Neural cell (in vitro differentiated cells): ENCODE measurements around the gene TAF1A.

Source experiments
- EP300 ChIP-seq: fragments of 450-650 bp; conservative IDR thresholded peaks from 2 replicates; pipeline ENCODE4 v1.6.1; 2014; ENCODE audit warnings: antibody characterized with exemption, mild to moderate bottlenecking, moderate library complexity; ENCODE audit not compliant: poor library complexity, severe bottlenecking
- EZH2 ChIP-seq: fragments of 200-600, 300-800 bp; shearing (Covaris generic), sonication (generic); IDR thresholded peaks from 2 replicates; pipeline ENCODE4 v1.6.1; 2014; ENCODE audit warnings: antibody characterized with exemption, low read length, borderline replicate concordance, mild to moderate bottlenecking; ENCODE audit not compliant: insufficient read depth, poor library complexity, severe bottlenecking
- MXI1 ChIP-seq: fragments of 450-650 bp; conservative IDR thresholded peaks from 2 replicates; pipeline ENCODE4 v1.6.1; 2014; ENCODE audit warnings: antibody characterized with exemption, mild to moderate bottlenecking; ENCODE audit not compliant: poor library complexity, severe bottlenecking
- POLR2AphosphoS5 ChIP-seq: IDR thresholded peaks from 2 replicates; pipeline ENCODE4 v1.6.1; 2012
- RAD21 ChIP-seq: fragments of 450-650 bp; conservative IDR thresholded peaks from 2 replicates; pipeline ENCODE4 v1.6.1; 2014; ENCODE audit warnings: antibody characterized with exemption, mild to moderate bottlenecking, moderate library complexity
- SMC3 ChIP-seq: fragments of 450-650 bp; conservative IDR thresholded peaks from 2 replicates; pipeline ENCODE4 v1.6.1; 2014; ENCODE audit warnings: antibody characterized with exemption, mild to moderate bottlenecking, moderate library complexity; ENCODE audit not compliant: poor library complexity
- TAF1 ChIP-seq: IDR thresholded peaks from 2 replicates; pipeline ENCODE4 v1.6.1; 2012; ENCODE audit warnings: low read depth
- TF ChIP-seq, protein P1 (sequence below): fragments of 450-650 bp; IDR thresholded peaks from 2 replicates; pipeline ENCODE4 v1.5.1; 2014; ENCODE audit warnings: antibody characterized with exemption, mild to moderate bottlenecking, moderate library complexity; ENCODE audit not compliant: poor library complexity, severe bottlenecking
- TF ChIP-seq, protein P2 (sequence below): IDR thresholded peaks from 2 replicates; pipeline ENCODE4 v1.6.1; 2012; ENCODE audit warnings: borderline replicate concordance

GRCh38 chr1:222547944-222548671, 41.6 kb downstream of the TAF1A start, which contains the start of gene HHIPL2:
- TF ChIP-seq, protein P1, sequence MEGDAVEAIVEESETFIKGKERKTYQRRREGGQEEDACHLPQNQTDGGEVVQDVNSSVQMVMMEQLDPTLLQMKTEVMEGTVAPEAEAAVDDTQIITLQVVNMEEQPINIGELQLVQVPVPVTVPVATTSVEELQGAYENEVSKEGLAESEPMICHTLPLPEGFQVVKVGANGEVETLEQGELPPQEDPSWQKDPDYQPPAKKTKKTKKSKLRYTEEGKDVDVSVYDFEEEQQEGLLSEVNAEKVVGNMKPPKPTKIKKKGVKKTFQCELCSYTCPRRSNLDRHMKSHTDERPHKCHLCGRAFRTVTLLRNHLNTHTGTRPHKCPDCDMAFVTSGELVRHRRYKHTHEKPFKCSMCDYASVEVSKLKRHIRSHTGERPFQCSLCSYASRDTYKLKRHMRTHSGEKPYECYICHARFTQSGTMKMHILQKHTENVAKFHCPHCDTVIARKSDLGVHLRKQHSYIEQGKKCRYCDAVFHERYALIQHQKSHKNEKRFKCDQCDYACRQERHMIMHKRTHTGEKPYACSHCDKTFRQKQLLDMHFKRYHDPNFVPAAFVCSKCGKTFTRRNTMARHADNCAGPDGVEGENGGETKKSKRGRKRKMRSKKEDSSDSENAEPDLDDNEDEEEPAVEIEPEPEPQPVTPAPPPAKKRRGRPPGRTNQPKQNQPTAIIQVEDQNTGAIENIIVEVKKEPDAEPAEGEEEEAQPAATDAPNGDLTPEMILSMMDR, result no peak
- TF ChIP-seq EP300, result no peak
- TF ChIP-seq TAF1, result no peak
- no peak for TF ChIP-seq EZH2
- no peak for TF ChIP-seq RAD21
- TF ChIP-seq POLR2AphosphoS5, result no peak
- TF ChIP-seq MXI1, result no peak
- TF ChIP-seq, protein P2, sequence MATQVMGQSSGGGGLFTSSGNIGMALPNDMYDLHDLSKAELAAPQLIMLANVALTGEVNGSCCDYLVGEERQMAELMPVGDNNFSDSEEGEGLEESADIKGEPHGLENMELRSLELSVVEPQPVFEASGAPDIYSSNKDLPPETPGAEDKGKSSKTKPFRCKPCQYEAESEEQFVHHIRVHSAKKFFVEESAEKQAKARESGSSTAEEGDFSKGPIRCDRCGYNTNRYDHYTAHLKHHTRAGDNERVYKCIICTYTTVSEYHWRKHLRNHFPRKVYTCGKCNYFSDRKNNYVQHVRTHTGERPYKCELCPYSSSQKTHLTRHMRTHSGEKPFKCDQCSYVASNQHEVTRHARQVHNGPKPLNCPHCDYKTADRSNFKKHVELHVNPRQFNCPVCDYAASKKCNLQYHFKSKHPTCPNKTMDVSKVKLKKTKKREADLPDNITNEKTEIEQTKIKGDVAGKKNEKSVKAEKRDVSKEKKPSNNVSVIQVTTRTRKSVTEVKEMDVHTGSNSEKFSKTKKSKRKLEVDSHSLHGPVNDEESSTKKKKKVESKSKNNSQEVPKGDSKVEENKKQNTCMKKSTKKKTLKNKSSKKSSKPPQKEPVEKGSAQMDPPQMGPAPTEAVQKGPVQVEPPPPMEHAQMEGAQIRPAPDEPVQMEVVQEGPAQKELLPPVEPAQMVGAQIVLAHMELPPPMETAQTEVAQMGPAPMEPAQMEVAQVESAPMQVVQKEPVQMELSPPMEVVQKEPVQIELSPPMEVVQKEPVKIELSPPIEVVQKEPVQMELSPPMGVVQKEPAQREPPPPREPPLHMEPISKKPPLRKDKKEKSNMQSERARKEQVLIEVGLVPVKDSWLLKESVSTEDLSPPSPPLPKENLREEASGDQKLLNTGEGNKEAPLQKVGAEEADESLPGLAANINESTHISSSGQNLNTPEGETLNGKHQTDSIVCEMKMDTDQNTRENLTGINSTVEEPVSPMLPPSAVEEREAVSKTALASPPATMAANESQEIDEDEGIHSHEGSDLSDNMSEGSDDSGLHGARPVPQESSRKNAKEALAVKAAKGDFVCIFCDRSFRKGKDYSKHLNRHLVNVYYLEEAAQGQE, result no peak
- no peak for TF ChIP-seq SMC3
